Natural killer cell (primary cell): ENCODE results near the gene ADI1. TPM values are rescaled to one million over a fixed set of nuclear protein-coding genes. Genes with fewer than 3 reads are reported as not detected.
A peak's percentile ranks its signal among the peaks of the same experiment; 100 is the strongest.

ENCODE experiments used
- ATAC-seq, 3 donors: fragments of 150-1000 bp in 2 of 3; fragments of 200-7000 bp in 1 of 3; cut with Tn5 transposase; 1 replicate in 1 of 3; 2 replicates in 2 of 3; pipeline ENCODE4 v1.10.0; 2021; ENCODE audit warnings: mild to moderate bottlenecking in 2 of 3, moderate library complexity in 2 of 3
- DNase-seq, 2 donors: peaks; one replicate each; pipeline versions ENCODE4 v3.0.0 to v3.0.0-alpha.2; 2013 to 2021; ENCODE audit warnings: mixed read lengths in 1 of 2
- H3K27ac ChIP-seq: one replicate; pipeline ENCODE4 v1.5.1; 2013; ENCODE audit warnings: mild to moderate bottlenecking, low read length
- H3K27me3 ChIP-seq: one replicate; pipeline ENCODE4 v1.6.1; 2013; ENCODE audit warnings: low read length; ENCODE audit not compliant: control insufficient read depth, insufficient read depth
- H3K36me3 ChIP-seq: one replicate; pipeline ENCODE4 v1.6.1; 2013; ENCODE audit warnings: low read length; ENCODE audit not compliant: control insufficient read depth, insufficient read depth
- H3K4me1 ChIP-seq: one replicate; pipeline ENCODE4 v1.6.1; 2013; ENCODE audit warnings: low read length; ENCODE audit not compliant: control insufficient read depth, insufficient read depth
- H3K4me3 ChIP-seq: one replicate; pipeline ENCODE4 v1.5.1; 2013; ENCODE audit warnings: low read length
- H3K9me3 ChIP-seq: one replicate; pipeline ENCODE4 v1.6.1; 2013; ENCODE audit warnings: low read length; ENCODE audit not compliant: control insufficient read depth, insufficient read depth
- H3K27ac Mint-ChIP-seq, 2 donors: one replicate each; pipeline ENCODE4 v1.8.0; 2022; ENCODE audit warnings: mild to moderate bottlenecking in 2 of 2, mixed read lengths in 2 of 2, moderate library complexity in 1 of 2
- H3K27me3 Mint-ChIP-seq, 2 donors: one replicate each; pipeline ENCODE4 v1.8.0; 2022; ENCODE audit warnings: low read depth in 2 of 2, mixed read lengths in 2 of 2
- H3K36me3 Mint-ChIP-seq: one replicate; pipeline ENCODE4 v1.8.0; 2022; ENCODE audit warnings: mixed read lengths
- H3K4me1 Mint-ChIP-seq, 2 donors: one replicate each; pipeline ENCODE4 v1.8.0; 2022; ENCODE audit warnings: mixed read lengths in 2 of 2
- H3K4me3 Mint-ChIP-seq: one replicate; pipeline ENCODE4 v1.8.0; 2022; ENCODE audit warnings: mild to moderate bottlenecking, moderate library complexity, mixed read lengths
- H3K9me3 Mint-ChIP-seq, 2 donors: one replicate each; pipeline ENCODE4 v1.8.0; 2022; ENCODE audit warnings: mixed read lengths in 2 of 2
- CTCF ChIP-seq: fragments of 200-600 bp; IDR thresholded peaks from one replicate; pipeline ENCODE4 v1.8.0; 2022; ENCODE audit warnings: antibody characterized with exemption
- whole genome bisulfite sequencing: methylation state at CpG from one replicate; pipeline ENCODE4 v1.1.7; 2013; ENCODE audit warnings: missing lambda C conversion rate; ENCODE audit not compliant: insufficient coverage; 5-methylcytosine and 5-hydroxymethylcytosine counted together
- intact Hi-C: fragments of 100-400 bp; cut with micrococcal nuclease; formaldehyde crosslinking; loops from one replicate; pipeline ENCODE4 v1.14.2; 2022
- total RNA-seq, 4 donors: library from RNA; stranded (reverse); fragments of 120-200 nt in 1 of 4; gene quantifications; one replicate each; pipeline versions ENCODE4 v1.2.3 to v1.2.4, GENCODE V29; 2013 to 2022

Gene ADI1
- total RNA-seq, 3 donors from 2014 or later (not counting 1 experiment from before 2014, with no cell fraction given) = 15.9 to 23.0 (median 17.4) TPM

GRCh38 chr2:3491716-3492474 lies 27.4 kb downstream of the ADI1 start:
- peak overlapping the region in 1 of 2 donors; percentile 67 for H3K27ac Mint-ChIP-seq
- peak overlapping the region; percentile 17 for H3K4me3 Mint-ChIP-seq
- 92% methylated on average over 17 of the region's 17 CpGs for WGBS
- ATAC-seq (no peak), DNase-seq (no peak)
- no peaks in the 10 kb centered on the region for H3K27me3 Mint-ChIP-seq
- peaks cover 15 to 21% of the 10 kb centered on the region in 2 donors for H3K4me1 Mint-ChIP-seq
- H3K4me1 ChIP-seq = peaks cover 20% of the 10 kb centered on the region
- H3K27ac ChIP-seq = no peak overlapping the region
- H3K9me3 Mint-ChIP-seq = no peaks in the 10 kb centered on the region
- H3K27me3 ChIP-seq = no peaks in the 10 kb centered on the region
- H3K36me3 Mint-ChIP-seq = no peaks in the 10 kb centered on the region
- no peak overlapping the region for H3K4me3 ChIP-seq
- TF ChIP-seq CTCF = no peak
- intact Hi-C loops = no loop called here
- H3K36me3 ChIP-seq = no peaks in the 10 kb centered on the region
- H3K9me3 ChIP-seq = no peaks in the 10 kb centered on the region

- no peaks in the 10 kb centered on the region for H3K36me3 ChIP-seq
- peaks cover 20% of the 10 kb centered on the region for H3K4me1 ChIP-seq
- H3K4me3 Mint-ChIP-seq = peak overlapping the region; percentile 78
- no peaks in the 10 kb centered on the region for H3K9me3 ChIP-seq
- no peaks in the 10 kb centered on the region for H3K27me3 ChIP-seq
- no peak overlapping the region for H3K4me3 ChIP-seq
- H3K27me3 Mint-ChIP-seq = no peaks in the 10 kb centered on the region
- no peaks in the 10 kb centered on the region for H3K9me3 Mint-ChIP-seq
- WGBS = 17% methylated on average over 6 of the region's 6 CpGs
- peaks cover 15 to 21% of the 10 kb centered on the region in 2 donors for H3K4me1 Mint-ChIP-seq
- TF ChIP-seq CTCF = no peak
- DNase-seq (no peak), ATAC-seq (peak in 1 of 3 donors; percentile 26)
- no peaks in the 10 kb centered on the region for H3K36me3 Mint-ChIP-seq
- H3K27ac ChIP-seq = peak overlapping the region; percentile 48
- peak overlapping the region; percentile 67 to 80 for H3K27ac Mint-ChIP-seq
- intact Hi-C loops = no loop called here
Measured at GRCh38 chr2:3491306-3491705, 28.0 kb downstream of the ADI1 start.

DNA sequence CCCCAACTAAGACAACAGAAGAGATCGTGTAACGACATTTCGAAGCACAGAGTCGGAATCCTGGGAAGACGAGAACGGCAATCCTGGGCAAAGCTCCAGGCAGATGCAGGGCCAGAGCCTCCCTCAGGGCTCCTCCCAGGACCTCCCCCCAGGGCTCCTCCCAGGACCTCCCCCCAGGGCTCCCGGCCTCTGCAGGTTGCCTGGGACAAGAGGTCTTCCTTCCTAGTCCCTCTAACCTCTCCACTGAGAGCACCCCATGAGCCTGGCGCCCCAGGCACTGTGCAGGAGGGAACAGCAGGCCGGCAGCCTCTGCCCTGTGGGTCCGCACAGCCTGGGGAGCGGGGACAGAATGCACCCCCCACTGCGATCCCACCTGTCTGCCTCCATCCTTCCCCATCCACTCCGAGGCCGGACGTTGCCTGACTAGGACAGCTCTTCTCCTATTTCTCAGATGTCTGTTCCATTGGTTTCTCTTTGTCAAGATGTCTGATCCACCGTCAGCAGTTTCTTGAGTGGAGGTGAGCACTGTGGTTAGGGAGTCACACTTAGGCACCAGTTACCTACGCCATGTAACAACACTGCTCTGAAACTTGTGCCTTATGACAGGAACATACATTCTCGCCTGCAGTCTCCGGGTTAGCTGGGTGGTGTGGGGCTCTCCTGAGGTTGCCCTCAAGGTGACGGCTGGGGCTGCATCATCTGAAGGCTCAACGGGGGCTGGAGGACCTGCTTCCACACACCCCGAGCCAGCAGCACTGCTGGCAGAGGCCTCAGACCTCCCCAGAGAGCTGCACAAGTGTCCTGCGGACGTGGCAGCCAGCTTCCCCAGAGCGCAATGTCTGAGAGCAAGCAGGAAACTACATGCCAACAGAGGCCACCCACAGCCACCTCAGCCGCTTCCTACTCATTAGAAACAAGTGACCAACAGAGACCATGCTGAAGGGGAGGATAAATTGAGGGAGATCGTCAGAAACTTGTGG lies 28.9 kb downstream of the ADI1 start:
- Mint-ChIP-seq H3K4me3 (peak overlapping the region; percentile 78), H3K36me3 (no peaks in the 10 kb centered on the region), H3K27ac (peak overlapping the region; percentile 67 to 80), H3K4me1 (peaks cover 15 to 21% of the 10 kb centered on the region in 2 donors), H3K9me3 (no peaks in the 10 kb centered on the region), H3K27me3 (no peaks in the 10 kb centered on the region)
- 69% methylated on average over 25 of the region's 27 CpGs for WGBS
- no peaks in the 10 kb centered on the region for H3K36me3 ChIP-seq
- H3K4me3 ChIP-seq = no peak overlapping the region
- H3K4me1 ChIP-seq = peaks cover 20% of the 10 kb centered on the region
- DNase-seq (no peak), ATAC-seq (peak; percentile 53 to 81 (median 63))
- no peaks in the 10 kb centered on the region for H3K9me3 ChIP-seq
- peak overlapping the region; percentile 49 for H3K27ac ChIP-seq
- TF ChIP-seq CTCF = no peak
- intact Hi-C loops = no loop called here
- H3K27me3 ChIP-seq = no peaks in the 10 kb centered on the region
